K562 (cell line): ENCODE data around the gene WFIKKN1.

Experiments used
- CHD1 ChIP-seq: fragments of 200-600 bp; sonication (generic); IDR thresholded peaks from one replicate; pipeline ENCODE4 v1.6.1; 2012; ENCODE audit warnings: mild to moderate bottlenecking, moderate library complexity, low read length, inconsistent platforms
- CTCF ChIP-seq, 3 experiments: IDR thresholded peaks in 2 of 3; conservative IDR thresholded peaks in 1 of 3; 2 replicates each; pipeline ENCODE4 v1.5.1; 2011 to 2012; ENCODE audit warnings: low read length in 3 of 3, mild to moderate bottlenecking in 3 of 3, control low read depth in 2 of 3, improper control_type of control experiment in 1 of 3, inconsistent platforms in 1 of 3, low read depth in 1 of 3, mixed read lengths in 1 of 3, moderate library complexity in 1 of 3; ENCODE audit not compliant: insufficient read depth in 2 of 3
- FOXP1 ChIP-seq: sonication (generic); formaldehyde crosslinking; IDR thresholded peaks from 2 replicates; pipeline ENCODE4 v1.8.0; 2022; ENCODE audit warnings: mild to moderate bottlenecking, missing genetic modification reagents
- HMBOX1 ChIP-seq: sonication (generic); IDR thresholded peaks from 2 replicates; pipeline ENCODE4 v1.6.1; 2016
- MTA3 ChIP-seq: fragments of 450-650 bp; formaldehyde crosslinking; IDR thresholded peaks from 2 replicates; pipeline ENCODE4 v1.6.1; 2017; ENCODE audit warnings: mild to moderate bottlenecking, borderline replicate concordance
- TGIF2 ChIP-seq: sonication (generic); formaldehyde crosslinking; IDR thresholded peaks from 2 replicates; pipeline ENCODE4 v1.8.1; 2022; ENCODE audit warnings: mild to moderate bottlenecking, missing genetic modification reagents, moderate library complexity

GRCh38 chr16:627454-628239 is 3.1 kb upstream of the WFIKKN1 start:
- TF ChIP-seq CTCF (IDR thresholded peaks at IDR 0.05 in 2 of 3, conservative IDR thresholded peaks at IDR 0.05 in 1 of 3; ENCODE audit: insufficient read depth in 2 of 3, low read depth in 1 of 3, low read length in 3 of 3) (no peak), MTA3 (no peak), CHD1 (no peak), FOXP1 (no peak), HMBOX1 (no peak), TGIF2 (CRISPR knock-in tag) (no peak)
